Endothelial cell of umbilical vein (primary cell): ENCODE measurements around the gene USP30. TPM values are rescaled to one million over a fixed set of nuclear protein-coding genes. Genes with fewer than 3 reads are reported as not detected.

ENCODE experiments used
- BruUV-seq: library from RNA; stranded (reverse); fragments of 400-500 nt; replicated peaks from 2 replicates; lab custom pipeline; 2021; lab: Mats Ljungman, UMichigan
- CTCF ChIA-PET: fragments of 300-600, 350-600 bp; sonication (Branson Sonifier 250); formaldehyde crosslinking; loops from one replicate; lab custom pipeline; 2021; ENCODE audit warnings: antibody characterized with exemption, inconsistent platforms; lab: Charles Lee
- POLR2A ChIA-PET: fragments of 300-600, 350-600 bp; sonication (Branson Sonifier 250); formaldehyde crosslinking; loops from one replicate; lab custom pipeline; 2021; ENCODE audit warnings: antibody characterized with exemption, inconsistent platforms; lab: Charles Lee
- DNase-seq: peaks from one replicate; pipeline ENCODE4 v3.0.0-alpha.2; 2011; ENCODE audit warnings: low read depth, low spot score
- FAIRE-seq: peaks from 2 replicates; lab custom pipeline; 2011; peaks lifted over from hg19 to GRCh38; lab: Jason Lieb, UNC
- H2AFZ ChIP-seq: 2 replicates; pipeline ENCODE4 v1.6.0; 2012; ENCODE audit warnings: low read depth, low read length, control low read depth, inconsistent platforms
- H3K27ac ChIP-seq: 2 replicates; pipeline ENCODE4 v1.5.1; 2011; ENCODE audit warnings: low read depth, mild to moderate bottlenecking, control low read depth, low read length, moderate library complexity; ENCODE audit not compliant: insufficient read depth
- H3K27me3 ChIP-seq, 2 experiments: 2 replicates each; pipeline versions ENCODE4 v1.6.0 to v1.6.1; 2011; ENCODE audit warnings: low read length in 2 of 2, mixed read lengths in 1 of 2; ENCODE audit not compliant: control insufficient read depth in 2 of 2, insufficient read depth in 2 of 2
- H3K36me3 ChIP-seq, 2 experiments: 2 replicates in 1 of 2; 3 replicates in 1 of 2; pipeline ENCODE4 v1.5.1; 2011; ENCODE audit warnings: low read length in 2 of 2, mild to moderate bottlenecking in 1 of 2, moderate library complexity in 1 of 2; ENCODE audit not compliant: control insufficient read depth in 2 of 2, insufficient read depth in 2 of 2; ENCODE audit errors: extremely low read depth in 1 of 2
- H3K4me1 ChIP-seq: 3 replicates; pipeline ENCODE4 v1.5.1; 2011; ENCODE audit warnings: mild to moderate bottlenecking, low read length; ENCODE audit not compliant: control insufficient read depth, insufficient read depth; ENCODE audit errors: extremely low read depth
- H3K4me2 ChIP-seq: 2 replicates; pipeline ENCODE4 v1.6.1; 2011; ENCODE audit warnings: low read length, control low read depth, mixed read lengths; ENCODE audit not compliant: insufficient read depth
- H3K4me3 ChIP-seq, 3 experiments: fragments of 200-600 bp in 1 of 3; sonication (generic), shearing (Covaris generic) in 1 of 3; replicated peaks in 1 of 3; 2 replicates each; pipeline ENCODE4 v1.5.1; 2011 to 2016; ENCODE audit warnings: control low read depth in 3 of 3, low read length in 3 of 3, mild to moderate bottlenecking in 2 of 3, inconsistent platforms in 1 of 3, low read depth in 1 of 3, moderate library complexity in 1 of 3; ENCODE audit not compliant: insufficient read depth in 1 of 3
- H3K79me2 ChIP-seq: 2 replicates; pipeline ENCODE4 v1.6.0; 2012; ENCODE audit warnings: low read length, inconsistent platforms; ENCODE audit not compliant: control insufficient read depth, insufficient read depth
- H3K9ac ChIP-seq: replicated peaks from 2 replicates; pipeline ENCODE3; 2011; ENCODE audit warnings: low read length, control low read depth; ENCODE audit not compliant: insufficient read depth; ENCODE audit errors: extremely low read depth
- H3K9me1 ChIP-seq: replicated peaks from 3 replicates; pipeline ENCODE4 v1.6.0; 2011; ENCODE audit warnings: mild to moderate bottlenecking, low read length; ENCODE audit not compliant: control insufficient read depth, insufficient read depth; ENCODE audit errors: extremely low read depth
- H3K9me3 ChIP-seq: replicated peaks from 2 replicates; pipeline ENCODE4 v1.5.1; 2012; ENCODE audit warnings: low read length, inconsistent platforms; ENCODE audit not compliant: control insufficient read depth, insufficient read depth
- H4K20me1 ChIP-seq: replicated peaks from 2 replicates; pipeline ENCODE3; 2011; ENCODE audit warnings: mild to moderate bottlenecking, low read length; ENCODE audit not compliant: control insufficient read depth, insufficient read depth; ENCODE audit errors: extremely low read depth
- EZH2 ChIP-seq: IDR thresholded peaks from 2 replicates; pipeline ENCODE4 v1.6.1; 2012; ENCODE audit warnings: borderline replicate concordance, low read depth, mild to moderate bottlenecking, moderate library complexity, low read length, inconsistent platforms; ENCODE audit not compliant: severe bottlenecking
- GATA2 ChIP-seq: IDR thresholded peaks from 2 replicates; pipeline ENCODE4 v1.7.0; 2011; ENCODE audit warnings: low read depth, mild to moderate bottlenecking, moderate library complexity, mixed read lengths, low read length; ENCODE audit not compliant: insufficient read length, insufficient read depth
- JUN ChIP-seq: IDR thresholded peaks from 2 replicates; pipeline ENCODE4 v1.6.1; 2011; ENCODE audit warnings: borderline replicate concordance, low read depth; ENCODE audit not compliant: insufficient read length, insufficient read depth
- MYC ChIP-seq: IDR thresholded peaks from one replicate; pipeline ENCODE4 v1.6.1; 2011; ENCODE audit warnings: mild to moderate bottlenecking, low read depth, low read length
- POLR2A ChIP-seq: IDR thresholded peaks from 2 replicates; pipeline ENCODE4 v1.6.1; 2012; ENCODE audit warnings: low read depth, mild to moderate bottlenecking, control low read depth, low read length
- dilution Hi-C: fragments of 300-500 bp; cut with MboI; formaldehyde crosslinking; loops from one replicate; pipeline ENCODE4 v1.15.0; 2019; ENCODE audit warnings: low sequenced_read_pairs; ENCODE audit not compliant: extremely low pct_ligation_motif_present
- intact Hi-C: fragments of 100-400 bp; cut with micrococcal nuclease; formaldehyde crosslinking; loops from one replicate; pipeline ENCODE4 v1.10.0; 2022
- polyA plus RNA-seq, 4 experiments: library from polyadenylated mRNA; depleted of rRNA in 3 of 4; stranded (reverse) in 3 of 4; unstranded in 1 of 4; fragments of >200 nt; gene quantifications; 2 replicates each; pipeline versions ENCODE4 v1.2.1 to v1.2.3, GENCODE V29; 2011 to 2012; ENCODE audit warnings: missing spikeins in 1 of 4
- total RNA-seq: library from RNA; stranded (reverse); gene quantifications from 2 replicates; pipeline ENCODE4 v1.2.3, GENCODE V29; 2021
- TF ChIP-seq, protein P1 (sequence below): IDR thresholded peaks from 2 replicates; pipeline ENCODE4 v1.6.1; 2011; ENCODE audit not compliant: insufficient read depth, insufficient read length
- TF ChIP-seq, protein P2 (sequence below), 2 donors: IDR thresholded peaks; 1 replicate in 1 of 2; 2 replicates in 1 of 2; pipeline ENCODE4 v1.5.1; 2011; ENCODE audit warnings: low read length in 2 of 2, mild to moderate bottlenecking in 2 of 2, moderate library complexity in 2 of 2, control low read depth in 1 of 2, inconsistent platforms in 1 of 2, low read depth in 1 of 2; ENCODE audit not compliant: insufficient read depth in 1 of 2; ENCODE audit errors: extremely low read depth in 1 of 2

USP30 gene
- total and polyA plus RNA-seq, 2 donors (not counting 3 experiments of a cell fraction or from before 2014, with no cell fraction given), result 14.2 to 24.3 TPM

DNA sequence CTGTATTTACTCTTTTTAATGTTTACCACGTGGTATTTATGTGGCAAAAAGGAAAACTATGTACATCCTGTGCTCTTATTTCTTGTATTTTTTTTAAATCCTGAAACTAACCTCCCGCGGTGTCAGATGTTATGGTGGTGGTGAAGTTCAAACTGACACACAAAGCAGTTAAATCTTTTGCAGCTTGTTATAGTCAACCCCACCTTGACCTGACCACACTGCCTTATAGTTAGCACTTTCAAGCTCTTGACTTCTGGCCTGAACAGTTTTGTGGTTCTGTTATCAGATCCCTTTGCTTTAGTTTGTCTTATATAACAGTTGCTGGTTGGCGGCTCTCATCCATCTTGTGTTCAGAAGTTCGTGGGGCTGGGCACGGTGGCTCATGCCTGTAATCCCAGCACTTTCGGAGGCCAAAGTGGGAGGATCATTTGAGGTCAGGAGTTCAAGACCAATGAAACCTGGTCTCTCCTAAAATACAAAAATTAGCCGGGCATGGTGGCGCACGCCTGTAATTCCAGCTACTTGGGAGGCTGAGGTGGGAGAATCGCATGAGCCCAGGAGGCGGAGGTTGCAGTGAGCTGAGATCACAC lies 47.1 kb downstream of the USP30 start:
- no peaks in the 10 kb centered on the region for H3K9me1 ChIP-seq
- dilution Hi-C loops (no loop called here), intact Hi-C loops (loop anchor here (5.0 kb wide), 1 partner anchor 367 kb away; the partner anchor contains the start of gene CORO1C)
- H3K9me3 ChIP-seq, result no peaks in the 10 kb centered on the region
- TF ChIP-seq POLR2A (no peak), EZH2 (no peak)
- peaks cover 15% of the 10 kb centered on the region for H3K79me2 ChIP-seq
- no peak overlapping the region for H2AFZ ChIP-seq
- peak overlapping the region; percentile 83 for H3K4me2 ChIP-seq
- ChIA-PET POLR2A (no interaction called here), CTCF (interaction anchor here (1.1 to 3.1 kb wide), 3 partner anchors 12 to 290 kb away, joined by 4 to 38 read pairs (median 4); no protein-coding TSS in a partner anchor)
- H3K4me1 ChIP-seq, result peaks cover 12% of the 10 kb centered on the region
- no TSS peak for BruUV-seq
- no peaks in the 10 kb centered on the region for H4K20me1 ChIP-seq
- DNase-seq (no peak), FAIRE-seq (no peak)
- H3K36me3 ChIP-seq, result peaks cover 9 to 13% of the 10 kb centered on the region in 2 experiments
- peak overlapping the region; percentile 20 for H3K27ac ChIP-seq
- peak overlapping the region; percentile 96 for H3K9ac ChIP-seq
- no peaks in the 10 kb centered on the region for H3K27me3 ChIP-seq
- peak overlapping the region in 1 of 3 experiments; percentile 96 for H3K4me3 ChIP-seq

DNA sequence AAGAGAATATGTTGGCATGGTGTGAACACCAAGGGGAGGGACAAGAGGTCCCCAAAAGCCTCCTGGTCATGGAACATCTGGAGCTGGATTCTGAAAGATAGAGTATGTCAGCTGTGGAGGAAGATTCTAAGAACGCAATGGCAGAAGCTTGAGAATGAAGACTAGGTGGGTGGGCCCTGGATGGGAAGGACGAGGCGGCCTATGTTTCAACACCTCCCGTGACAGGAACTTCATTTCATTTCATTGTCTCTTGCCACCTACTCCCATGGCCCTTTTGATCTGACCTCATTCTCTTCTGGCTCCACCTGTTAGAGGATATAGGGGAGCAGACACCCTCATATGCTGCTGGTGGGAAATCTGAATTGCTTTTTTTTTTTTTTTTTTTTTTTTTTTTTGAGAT lies 48.4 kb downstream of the USP30 start:
- Histone ChIP-seq H2AFZ (no peak overlapping the region), H3K9ac (no peak overlapping the region), H3K9me3 (no peaks in the 10 kb centered on the region), H3K9me1 (no peaks in the 10 kb centered on the region), H3K4me1 (peaks cover 12% of the 10 kb centered on the region), H3K4me2 (no peak overlapping the region), H3K4me3 (no peak overlapping the region), H3K27ac (no peak overlapping the region), H3K79me2 (peaks cover 15% of the 10 kb centered on the region), H3K27me3 (no peaks in the 10 kb centered on the region), H3K36me3 (peaks cover 14 to 20% of the 10 kb centered on the region in 2 experiments), H4K20me1 (no peaks in the 10 kb centered on the region)
- TF ChIP-seq POLR2A, result no peak
- no peak for TF ChIP-seq JUN
- TF ChIP-seq, protein P1, sequence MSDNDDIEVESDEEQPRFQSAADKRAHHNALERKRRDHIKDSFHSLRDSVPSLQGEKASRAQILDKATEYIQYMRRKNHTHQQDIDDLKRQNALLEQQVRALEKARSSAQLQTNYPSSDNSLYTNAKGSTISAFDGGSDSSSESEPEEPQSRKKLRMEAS, result no peak
- TF ChIP-seq, protein P2, sequence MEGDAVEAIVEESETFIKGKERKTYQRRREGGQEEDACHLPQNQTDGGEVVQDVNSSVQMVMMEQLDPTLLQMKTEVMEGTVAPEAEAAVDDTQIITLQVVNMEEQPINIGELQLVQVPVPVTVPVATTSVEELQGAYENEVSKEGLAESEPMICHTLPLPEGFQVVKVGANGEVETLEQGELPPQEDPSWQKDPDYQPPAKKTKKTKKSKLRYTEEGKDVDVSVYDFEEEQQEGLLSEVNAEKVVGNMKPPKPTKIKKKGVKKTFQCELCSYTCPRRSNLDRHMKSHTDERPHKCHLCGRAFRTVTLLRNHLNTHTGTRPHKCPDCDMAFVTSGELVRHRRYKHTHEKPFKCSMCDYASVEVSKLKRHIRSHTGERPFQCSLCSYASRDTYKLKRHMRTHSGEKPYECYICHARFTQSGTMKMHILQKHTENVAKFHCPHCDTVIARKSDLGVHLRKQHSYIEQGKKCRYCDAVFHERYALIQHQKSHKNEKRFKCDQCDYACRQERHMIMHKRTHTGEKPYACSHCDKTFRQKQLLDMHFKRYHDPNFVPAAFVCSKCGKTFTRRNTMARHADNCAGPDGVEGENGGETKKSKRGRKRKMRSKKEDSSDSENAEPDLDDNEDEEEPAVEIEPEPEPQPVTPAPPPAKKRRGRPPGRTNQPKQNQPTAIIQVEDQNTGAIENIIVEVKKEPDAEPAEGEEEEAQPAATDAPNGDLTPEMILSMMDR (IDR thresholded peaks at IDR 0.05; ENCODE audit: extremely low read depth in 1 of 2, insufficient read depth in 1 of 2, low read depth in 1 of 2, low read length in 2 of 2), result no peak
- TF ChIP-seq EZH2, result no peak
- no peak for TF ChIP-seq MYC
- no peak for TF ChIP-seq GATA2
- ChIA-PET CTCF (interaction anchor here (3.1 kb wide), 1 partner anchor 11 kb away, joined by 38 read pairs; no protein-coding TSS in a partner anchor), POLR2A (no interaction called here)
- dilution Hi-C loops, result no loop called here
- FAIRE-seq (peak; percentile 12), DNase-seq (no peak)
- no TSS peak for BruUV-seq
- intact Hi-C loops, result no loop called here
